Vagina (tissue), 2 donors: ENCODE data around the gene OR11G2. TPM values are rescaled to one million over a fixed set of nuclear protein-coding genes. Genes with fewer than 3 reads are reported as not detected.
"Not testable (repeated sequence)": the region's sequence is repeated elsewhere in the genome, so short reads cannot be mapped to it uniquely, and the experiment has no call there.

Experiments used
- DNase-seq, 2 donors: peaks; one replicate each; pipeline ENCODE4 v3.0.0-alpha.2; 2017; ENCODE audit errors: extremely low spot score in 2 of 2
- H3K27ac ChIP-seq: fragments of 200-600 bp; sonication (generic); one replicate; pipeline ENCODE4 v1.5.1; 2019
- H3K27me3 ChIP-seq: fragments of 200-600 bp; sonication (generic); one replicate; pipeline ENCODE4 v1.5.1; 2019
- H3K36me3 ChIP-seq, 2 donors: fragments of 200-600 bp; sonication (generic); one replicate each; pipeline ENCODE4 v1.5.1; 2017 to 2019
- H3K4me1 ChIP-seq: fragments of 200-600 bp; sonication (generic); one replicate; pipeline ENCODE4 v1.5.1; 2019
- H3K4me3 ChIP-seq, 2 donors: fragments of 200-600 bp; sonication (generic); 1 replicate in 1 of 2; 2 replicates in 1 of 2; pipeline ENCODE4 v1.5.1; 2016 to 2019
- H3K9me3 ChIP-seq: fragments of 200-600 bp; sonication (generic); one replicate; pipeline ENCODE4 v1.5.1; 2019
- POLR2A ChIP-seq, 2 donors: fragments of 450-650 bp; IDR thresholded peaks; one replicate each; pipeline ENCODE4 v1.6.1; 2017; ENCODE audit warnings: antibody characterized with exemption in 2 of 2, mild to moderate bottlenecking in 2 of 2, moderate library complexity in 2 of 2
- POLR2AphosphoS5 ChIP-seq, 2 donors: sonication (generic); formaldehyde crosslinking; IDR thresholded peaks; one replicate each; pipeline ENCODE4 v1.9.0; 2017; ENCODE audit warnings: antibody characterized with exemption in 2 of 2, mild to moderate bottlenecking in 2 of 2, low read depth in 1 of 2; ENCODE audit not compliant: insufficient read depth in 1 of 2
- intact Hi-C: fragments of 100-400 bp; cut with DNase I; formaldehyde crosslinking; loops from one replicate; pipeline ENCODE4 v1.15.1; 2023
- small RNA-seq: library from RNA; depleted of rRNA; stranded (forward); fragments of <200 nt; gene quantifications from one replicate; pipeline ENCODE3, GENCODE V24; 2016
- total RNA-seq: library from RNA; depleted of rRNA; stranded (reverse); fragments of >200 nt; gene quantifications from one replicate; pipeline ENCODE4 v1.2.3, GENCODE V29; 2016
- TF ChIP-seq, protein P1 (sequence below), 3 experiments: fragments of 450-650 bp in 2 of 3; fragments of 200-600 bp in 1 of 3; sonication (generic) in 1 of 3; IDR thresholded peaks; one replicate each; pipeline ENCODE4 v1.5.1; 2017 to 2019; ENCODE audit warnings: antibody characterized with exemption in 3 of 3, mild to moderate bottlenecking in 2 of 3, moderate library complexity in 2 of 3

OR11G2 gene
- total RNA-seq, 1 donor from 2014 or later, result not detected

DNA sequence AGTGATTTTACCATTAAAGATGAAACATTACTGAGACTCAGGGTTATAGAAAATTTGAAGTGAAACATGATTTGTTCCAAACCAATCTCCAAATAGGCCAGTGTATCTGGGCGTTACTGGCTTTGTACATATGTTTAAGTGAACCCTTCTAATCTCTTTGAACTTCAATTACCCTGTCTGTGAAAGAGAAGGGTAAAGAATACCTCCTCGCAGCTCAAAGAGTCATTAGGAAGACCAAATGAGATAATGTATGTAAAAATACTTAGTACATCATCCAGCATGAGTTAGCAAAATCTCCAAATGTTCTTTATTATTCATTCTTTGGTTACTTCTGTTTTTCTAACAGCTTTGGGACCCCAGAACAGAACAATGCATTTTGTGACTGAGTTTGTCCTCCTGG lies 32.7 kb downstream of the OR11G2 start, which contains the start of gene OR11H6:
Gene OR11H6, plus strand, starts transcription at position 301 of the 400 bp plus-strand sequence. Its CDS starts 0 bp downstream, at position 301.
- no peak within 1 kb of the TSS for H3K4me3 ChIP-seq
- no peaks in the 10 kb centered on the region for H3K4me1 ChIP-seq
- intact Hi-C loops, result no loop called here
- no peak within 1 kb of the TSS for H3K27ac ChIP-seq
- DNase-seq, result no peak
- no peaks in the 10 kb centered on the region for H3K27me3 ChIP-seq
- TF ChIP-seq POLR2A (IDR thresholded peaks at IDR 0.05) (no peak), POLR2AphosphoS5 (IDR thresholded peaks at IDR 0.05; ENCODE audit: insufficient read depth in 1 of 2, low read depth in 1 of 2) (no peak)
- TF ChIP-seq, protein P1, sequence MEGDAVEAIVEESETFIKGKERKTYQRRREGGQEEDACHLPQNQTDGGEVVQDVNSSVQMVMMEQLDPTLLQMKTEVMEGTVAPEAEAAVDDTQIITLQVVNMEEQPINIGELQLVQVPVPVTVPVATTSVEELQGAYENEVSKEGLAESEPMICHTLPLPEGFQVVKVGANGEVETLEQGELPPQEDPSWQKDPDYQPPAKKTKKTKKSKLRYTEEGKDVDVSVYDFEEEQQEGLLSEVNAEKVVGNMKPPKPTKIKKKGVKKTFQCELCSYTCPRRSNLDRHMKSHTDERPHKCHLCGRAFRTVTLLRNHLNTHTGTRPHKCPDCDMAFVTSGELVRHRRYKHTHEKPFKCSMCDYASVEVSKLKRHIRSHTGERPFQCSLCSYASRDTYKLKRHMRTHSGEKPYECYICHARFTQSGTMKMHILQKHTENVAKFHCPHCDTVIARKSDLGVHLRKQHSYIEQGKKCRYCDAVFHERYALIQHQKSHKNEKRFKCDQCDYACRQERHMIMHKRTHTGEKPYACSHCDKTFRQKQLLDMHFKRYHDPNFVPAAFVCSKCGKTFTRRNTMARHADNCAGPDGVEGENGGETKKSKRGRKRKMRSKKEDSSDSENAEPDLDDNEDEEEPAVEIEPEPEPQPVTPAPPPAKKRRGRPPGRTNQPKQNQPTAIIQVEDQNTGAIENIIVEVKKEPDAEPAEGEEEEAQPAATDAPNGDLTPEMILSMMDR (IDR thresholded peaks at IDR 0.05), result no peak
- no peaks in the 10 kb centered on the region for H3K9me3 ChIP-seq
- no peaks in the 10 kb centered on the region for H3K36me3 ChIP-seq

DNA sequence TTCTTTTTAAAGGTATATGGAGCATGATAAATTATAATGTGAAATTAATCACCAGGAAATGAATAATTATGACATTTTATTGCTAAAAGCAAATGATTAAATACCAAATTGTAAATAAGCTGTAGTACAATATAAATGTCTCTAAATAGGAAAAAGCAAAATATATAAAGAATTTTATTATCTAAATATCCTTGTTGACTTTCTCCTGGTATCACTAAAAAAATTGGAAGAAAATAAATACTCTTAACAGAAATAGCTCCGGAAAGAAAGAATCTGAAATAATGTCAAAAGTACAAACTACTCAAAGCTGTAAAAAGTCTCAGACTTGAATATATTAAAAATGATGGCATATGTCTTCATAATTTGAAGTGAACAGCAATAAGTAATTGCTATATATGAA lies 38.0 kb downstream of the OR11G2 start, which contains the start of gene OR11H7:
Gene OR11H7, plus strand, starts transcription at position 301 of the 400 bp plus-strand sequence.
- intact Hi-C loops, result no loop called here
- no peaks in the 10 kb centered on the region for H3K36me3 ChIP-seq
- TF ChIP-seq POLR2AphosphoS5 (IDR thresholded peaks at IDR 0.05; ENCODE audit: insufficient read depth in 1 of 2, low read depth in 1 of 2) (no peak), POLR2A (IDR thresholded peaks at IDR 0.05) (no peak)
- TF ChIP-seq, protein P1 (IDR thresholded peaks at IDR 0.05), result no peak
- no peak within 1 kb of the TSS for H3K27ac ChIP-seq
- H3K4me1 ChIP-seq, result no peaks in the 10 kb centered on the region
- H3K9me3 ChIP-seq, result no peaks in the 10 kb centered on the region
- no peak for DNase-seq
- no peaks in the 10 kb centered on the region for H3K27me3 ChIP-seq
- no peak within 1 kb of the TSS for H3K4me3 ChIP-seq

DNA sequence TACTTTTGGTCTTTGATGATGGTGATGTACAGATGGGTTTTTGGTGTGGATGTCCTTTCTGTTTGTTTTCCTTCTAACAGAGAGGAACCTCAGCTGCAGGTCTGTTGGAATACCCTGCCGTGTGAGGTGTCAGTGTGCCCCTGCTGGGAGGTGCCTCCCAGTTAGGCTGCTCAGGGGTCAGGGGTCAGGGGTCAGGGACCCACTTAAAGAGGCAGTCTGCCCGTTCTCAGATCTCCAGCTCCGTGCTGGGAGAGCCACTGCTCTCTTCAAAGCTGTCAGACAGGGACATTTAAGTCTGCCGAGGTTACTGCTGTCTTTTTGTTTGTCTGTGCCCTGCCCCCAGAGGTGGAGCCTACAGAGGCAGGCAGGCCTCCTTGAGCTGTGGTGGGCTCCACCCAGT lies 44.7 kb downstream of the OR11G2 start:
- intact Hi-C loops, H3K27ac ChIP-seq, H3K36me3 ChIP-seq, H3K27me3 ChIP-seq, H3K9me3 ChIP-seq, H3K4me3 ChIP-seq, H3K4me1 ChIP-seq, DNase-seq: not testable (repeated sequence)

DNA sequence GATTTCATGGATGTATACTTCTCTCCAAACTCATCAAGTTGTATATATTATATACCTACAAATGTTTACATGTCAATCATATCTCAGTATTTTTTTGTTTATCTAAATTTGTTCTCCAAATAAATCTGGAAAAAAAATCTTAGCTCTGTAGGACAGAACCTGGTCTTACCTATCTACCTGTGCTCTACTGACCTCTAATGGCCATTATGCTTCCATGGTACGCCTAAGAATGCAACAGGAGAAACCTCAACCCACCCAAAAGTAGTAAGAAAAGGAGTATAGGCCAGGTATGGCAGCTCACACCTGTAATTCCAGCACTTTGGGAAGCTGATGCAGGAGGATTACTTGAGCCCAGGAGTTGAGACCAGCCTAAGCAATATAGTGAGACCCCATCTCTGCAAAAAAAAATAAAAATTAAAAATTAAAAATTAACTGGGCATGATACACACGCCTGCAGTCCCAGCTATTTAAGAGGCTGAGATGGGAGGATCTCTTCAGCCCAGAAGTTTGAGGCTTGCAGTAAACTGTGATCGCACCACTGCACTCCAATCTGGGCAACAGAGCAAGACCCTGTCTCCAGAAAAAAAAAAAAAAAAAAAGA lies 57.0 kb downstream of the OR11G2 start:
- no peak overlapping the region for H3K4me3 ChIP-seq
- no peaks in the 10 kb centered on the region for H3K27me3 ChIP-seq
- intact Hi-C loops, result no loop called here
- no peak overlapping the region for H3K27ac ChIP-seq
- TF ChIP-seq POLR2A (IDR thresholded peaks at IDR 0.05) (no peak), POLR2AphosphoS5 (IDR thresholded peaks at IDR 0.05; ENCODE audit: insufficient read depth in 1 of 2, low read depth in 1 of 2) (no peak)
- TF ChIP-seq, protein P1 (IDR thresholded peaks at IDR 0.05), result no peak
- H3K36me3 ChIP-seq, result no peaks in the 10 kb centered on the region
- H3K4me1 ChIP-seq, result no peaks in the 10 kb centered on the region
- H3K9me3 ChIP-seq, result peaks cover 3% of the 10 kb centered on the region
- no peak for DNase-seq

Small RNA genes lying within 50 kb of the gene (small RNA-seq; reads per million reads assigned to genes)
- gene GTF2IP22, result not detected

Other genes starting within 250 kb of the OR11G2 start
- not detected for gene OR4K15, start 215.3 kb upstream of the OR11G2 start, total RNA-seq
- not detected for gene OR4Q2, start 188.7 kb upstream of the OR11G2 start, total RNA-seq
- gene OR4K14, start 171.6 kb upstream of the OR11G2 start, total RNA-seq, result not detected
- gene OR4K13, start 154.9 kb upstream of the OR11G2 start, total RNA-seq, result not detected
- not detected for gene OR4L1, start 130.9 kb upstream of the OR11G2 start, total RNA-seq
- not detected for gene OR4K17, start 80.2 kb upstream of the OR11G2 start, total RNA-seq
- not detected for gene OR4N5, start 52.1 kb upstream of the OR11G2 start, total RNA-seq
- not detected for gene OR11H6, start 32.8 kb downstream of the OR11G2 start, total RNA-seq
- not detected for gene OR11H7, start 38.1 kb downstream of the OR11G2 start, total RNA-seq
- not detected for gene OR11H4, start 48.4 kb downstream of the OR11G2 start, total RNA-seq
- gene TTC5, start 115.1 kb downstream of the OR11G2 start, total RNA-seq, result 10.8 TPM
- 38.5 TPM for gene CCNB1IP1, start 142.4 kb downstream of the OR11G2 start, total RNA-seq
- 5.9 TPM for gene PARP2, start 152.7 kb downstream of the OR11G2 start, total RNA-seq
- 24.6 TPM for gene TEP1, start 222.6 kb downstream of the OR11G2 start, total RNA-seq
- 1.2 TPM for gene KLHL33, start 245.3 kb downstream of the OR11G2 start, total RNA-seq